Stomach (tissue), 4 donors: ENCODE results near the gene CBX8.

ENCODE experiments used
- EP300 ChIP-seq: sonication (generic); formaldehyde crosslinking; IDR thresholded peaks from one replicate; pipeline ENCODE4 v1.6.1; 2017; ENCODE audit warnings: antibody characterized with exemption
- POLR2A ChIP-seq, 4 donors: fragments of 450-650 bp; IDR thresholded peaks; one replicate each; pipeline ENCODE4 v1.6.1; 2016; ENCODE audit warnings: antibody characterized with exemption in 4 of 4, control low read depth in 2 of 4, mild to moderate bottlenecking in 1 of 4, moderate library complexity in 1 of 4
- POLR2AphosphoS5 ChIP-seq, 3 donors: sonication (generic); formaldehyde crosslinking; IDR thresholded peaks; one replicate each; pipeline ENCODE4 v1.6.1; 2016; ENCODE audit warnings: antibody characterized with exemption in 3 of 3
- TF ChIP-seq, protein P1 (sequence below), 7 experiments: fragments of 450-650 bp in 4 of 7; fragments of 200-600 bp in 3 of 7; sonication (generic) in 3 of 7; IDR thresholded peaks; one replicate each; pipeline ENCODE4 v1.5.1; 2016 to 2019; ENCODE audit warnings: antibody characterized with exemption in 7 of 7, control low read depth in 2 of 7, mild to moderate bottlenecking in 1 of 7

DNA sequence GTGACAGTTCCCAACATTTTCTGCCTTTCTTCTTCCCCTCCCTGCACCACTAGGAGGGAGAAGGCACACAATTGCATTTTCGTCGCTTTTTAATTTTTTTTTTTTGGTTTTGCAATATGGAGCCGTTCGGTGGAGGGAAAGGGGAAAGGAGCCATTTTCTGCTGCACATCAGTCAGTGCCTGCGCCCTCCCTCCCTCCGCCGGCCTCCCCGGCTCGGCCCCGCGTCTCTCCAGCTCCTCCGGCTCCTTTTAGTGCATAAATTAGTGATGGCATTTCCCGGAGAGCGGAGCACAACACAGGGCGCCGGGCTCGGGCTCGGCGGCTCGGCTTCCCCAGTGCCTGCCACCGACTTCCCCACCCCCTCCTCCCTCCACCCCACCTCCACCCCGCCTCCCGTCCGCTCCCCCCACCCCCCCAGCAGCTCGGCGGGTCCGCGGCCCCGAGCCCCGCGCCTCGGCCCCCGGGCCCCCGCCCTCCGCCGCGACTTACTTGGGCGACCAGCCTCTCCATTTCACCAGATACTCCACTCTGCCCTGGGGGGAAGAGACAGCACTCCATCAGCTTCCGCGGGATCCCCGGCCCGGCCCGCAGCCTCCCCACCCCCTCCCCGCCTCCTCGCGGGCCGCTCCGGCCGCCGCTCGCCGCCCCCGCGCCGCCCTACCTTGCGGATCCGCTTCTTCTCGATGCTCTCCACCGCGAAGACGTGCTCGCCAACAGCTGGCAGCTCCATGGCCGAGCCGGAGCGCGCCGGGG, 41.8 kb upstream of the CBX8 start:
- TF ChIP-seq, protein P1, sequence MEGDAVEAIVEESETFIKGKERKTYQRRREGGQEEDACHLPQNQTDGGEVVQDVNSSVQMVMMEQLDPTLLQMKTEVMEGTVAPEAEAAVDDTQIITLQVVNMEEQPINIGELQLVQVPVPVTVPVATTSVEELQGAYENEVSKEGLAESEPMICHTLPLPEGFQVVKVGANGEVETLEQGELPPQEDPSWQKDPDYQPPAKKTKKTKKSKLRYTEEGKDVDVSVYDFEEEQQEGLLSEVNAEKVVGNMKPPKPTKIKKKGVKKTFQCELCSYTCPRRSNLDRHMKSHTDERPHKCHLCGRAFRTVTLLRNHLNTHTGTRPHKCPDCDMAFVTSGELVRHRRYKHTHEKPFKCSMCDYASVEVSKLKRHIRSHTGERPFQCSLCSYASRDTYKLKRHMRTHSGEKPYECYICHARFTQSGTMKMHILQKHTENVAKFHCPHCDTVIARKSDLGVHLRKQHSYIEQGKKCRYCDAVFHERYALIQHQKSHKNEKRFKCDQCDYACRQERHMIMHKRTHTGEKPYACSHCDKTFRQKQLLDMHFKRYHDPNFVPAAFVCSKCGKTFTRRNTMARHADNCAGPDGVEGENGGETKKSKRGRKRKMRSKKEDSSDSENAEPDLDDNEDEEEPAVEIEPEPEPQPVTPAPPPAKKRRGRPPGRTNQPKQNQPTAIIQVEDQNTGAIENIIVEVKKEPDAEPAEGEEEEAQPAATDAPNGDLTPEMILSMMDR (IDR thresholded peaks at IDR 0.05), result no peak
- TF ChIP-seq POLR2A (IDR thresholded peaks at IDR 0.05) (no peak), EP300 (peak; percentile 8), POLR2AphosphoS5 (IDR thresholded peaks at IDR 0.05) (no peak)
